Right atrium auricular region (tissue), 2 donors: ENCODE data around the gene FGF22. TPM values are rescaled to one million over a fixed set of nuclear protein-coding genes. Genes with fewer than 3 reads are reported as not detected.
A peak's percentile ranks its signal among the peaks of the same experiment; 100 is the strongest.
"Not testable (repeated sequence)": the region's sequence is repeated elsewhere in the genome, so short reads cannot be mapped to it uniquely, and the experiment has no call there.

Experiments
- DNase-seq: peaks from one replicate; pipeline ENCODE4 v3.0.0-alpha.2; 2019; ENCODE audit warnings: low spot score
- H3K27ac ChIP-seq, 2 donors: fragments of 200-600 bp; sonication (generic); 1 replicate in 1 of 2; 2 replicates in 1 of 2; pipeline ENCODE4 v1.5.1; 2016 to 2019
- H3K27me3 ChIP-seq, 2 donors: fragments of 200-600 bp; sonication (generic); one replicate each; pipeline versions ENCODE4 v1.5.1 to v1.6.0; 2017 to 2019
- H3K36me3 ChIP-seq: fragments of 200-600 bp; sonication (generic); one replicate; pipeline ENCODE4 v1.5.1; 2016
- H3K4me1 ChIP-seq, 2 donors: fragments of 200-600 bp; sonication (generic); one replicate each; pipeline versions ENCODE4 v1.5.1 to v1.6.0; 2017 to 2019
- H3K4me3 ChIP-seq, 2 donors: fragments of 200-600 bp; sonication (generic); 1 replicate in 1 of 2; 2 replicates in 1 of 2; pipeline ENCODE4 v1.5.1; 2017 to 2019; ENCODE audit warnings: mild to moderate bottlenecking in 1 of 2, moderate library complexity in 1 of 2
- H3K9me3 ChIP-seq, 2 donors: fragments of 200-600 bp; sonication (generic); one replicate each; pipeline ENCODE4 v1.5.1; 2019
- CTCF ChIP-seq, 2 donors: fragments of 200-600 bp; sonication (generic); IDR thresholded peaks; one replicate each; pipeline ENCODE4 v1.5.1; 2019; ENCODE audit warnings: antibody characterized with exemption in 2 of 2
- total RNA-seq, 2 donors: library from RNA; depleted of rRNA; stranded (reverse); fragments of >200 nt; gene quantifications; one replicate each; pipeline ENCODE4 v1.1.0, GENCODE V29; 2016

FGF22 gene
- total RNA-seq, 2 donors from 2014 or later = 0.35 to 0.37 TPM

GRCh38 chr19:662207-662961, 22.7 kb downstream of the FGF22 start:
- no peak for DNase-seq
- H3K27ac ChIP-seq = peak overlapping the region; percentile 90 to 92
- no peak for TF ChIP-seq CTCF (IDR thresholded peaks at IDR 0.05)

GRCh38 chr19:662962-663681, 23.4 kb downstream of the FGF22 start, which contains the start of gene RNF126:
Gene RNF126, minus strand, starts transcription at chr19:663214. Its CDS starts 93 bp downstream, at chr19:663121.
- Histone ChIP-seq H3K4me1 (peaks cover 0 to 62% of the 10 kb centered on the region in 2 donors), H3K4me3 (peak within 1 kb of the TSS; percentile 93 to 100), H3K36me3 (no peaks in the 10 kb centered on the region), H3K27me3 (no peaks in the 10 kb centered on the region), H3K9me3 (no peaks in the 10 kb centered on the region), H3K27ac (peak within 1 kb of the TSS; percentile 94 to 96)
- peak; percentile 94 for DNase-seq
- TF ChIP-seq CTCF (IDR thresholded peaks at IDR 0.05) = no peak

More at GRCh38 chr19:662207-662961, 22.7 kb downstream of the FGF22 start:
- Histone ChIP-seq H3K4me1 (peaks cover 0 to 70% of the 10 kb centered on the region in 2 donors), H3K27me3 (no peaks in the 10 kb centered on the region), H3K4me3 (peak overlapping the region; percentile 93 to 100), H3K36me3 (no peaks in the 10 kb centered on the region), H3K9me3 (no peaks in the 10 kb centered on the region)

GRCh38 chr19:663682-664117, 24.0 kb downstream of the FGF22 start:
- peak overlapping the region; percentile 93 to 100 for H3K4me3 ChIP-seq
- no peaks in the 10 kb centered on the region for H3K27me3 ChIP-seq
- H3K36me3 ChIP-seq = no peaks in the 10 kb centered on the region
- H3K4me1 ChIP-seq = peaks cover 0 to 57% of the 10 kb centered on the region in 2 donors
- no peak for TF ChIP-seq CTCF (IDR thresholded peaks at IDR 0.05)
- peak overlapping the region; percentile 94 to 96 for H3K27ac ChIP-seq
- no peaks in the 10 kb centered on the region for H3K9me3 ChIP-seq
- DNase-seq = no peak

DNA sequence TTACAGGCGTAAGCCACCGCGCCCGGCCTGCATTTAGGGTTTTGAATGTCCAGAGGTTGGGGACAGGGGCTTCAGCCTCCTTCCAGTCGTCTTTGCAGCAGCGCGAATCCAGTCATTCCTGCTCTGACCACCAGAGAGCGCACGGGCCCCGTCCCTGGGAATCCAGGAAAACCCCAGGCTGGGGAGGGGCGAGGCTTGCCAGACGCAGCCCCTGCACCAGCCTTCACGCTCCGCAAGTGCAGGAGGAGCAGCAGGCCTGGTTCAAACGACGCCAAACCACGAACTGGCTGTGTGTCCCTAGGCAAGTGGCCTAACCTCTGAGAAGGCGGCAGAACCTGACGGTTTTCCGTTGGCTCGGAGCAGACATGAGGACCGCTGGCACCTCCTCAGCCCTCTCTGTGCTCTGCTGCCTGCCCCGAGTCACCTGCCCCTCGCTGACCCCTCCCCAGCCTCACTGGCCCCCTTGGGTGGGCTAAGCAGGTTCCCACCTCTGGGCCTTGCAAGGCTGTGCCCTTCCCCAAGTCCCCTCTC, 25.3 kb downstream of the FGF22 start:
- H3K27ac ChIP-seq = no peak overlapping the region
- peak; percentile 85 for DNase-seq
- H3K9me3 ChIP-seq = no peaks in the 10 kb centered on the region
- H3K4me3 ChIP-seq = peak overlapping the region in 1 of 2 donors; percentile 30
- no peaks in the 10 kb centered on the region for H3K36me3 ChIP-seq
- peaks cover 0 to 44% of the 10 kb centered on the region in 2 donors for H3K4me1 ChIP-seq
- no peaks in the 10 kb centered on the region for H3K27me3 ChIP-seq
- TF ChIP-seq CTCF (IDR thresholded peaks at IDR 0.05) = peak; percentile 96

DNA sequence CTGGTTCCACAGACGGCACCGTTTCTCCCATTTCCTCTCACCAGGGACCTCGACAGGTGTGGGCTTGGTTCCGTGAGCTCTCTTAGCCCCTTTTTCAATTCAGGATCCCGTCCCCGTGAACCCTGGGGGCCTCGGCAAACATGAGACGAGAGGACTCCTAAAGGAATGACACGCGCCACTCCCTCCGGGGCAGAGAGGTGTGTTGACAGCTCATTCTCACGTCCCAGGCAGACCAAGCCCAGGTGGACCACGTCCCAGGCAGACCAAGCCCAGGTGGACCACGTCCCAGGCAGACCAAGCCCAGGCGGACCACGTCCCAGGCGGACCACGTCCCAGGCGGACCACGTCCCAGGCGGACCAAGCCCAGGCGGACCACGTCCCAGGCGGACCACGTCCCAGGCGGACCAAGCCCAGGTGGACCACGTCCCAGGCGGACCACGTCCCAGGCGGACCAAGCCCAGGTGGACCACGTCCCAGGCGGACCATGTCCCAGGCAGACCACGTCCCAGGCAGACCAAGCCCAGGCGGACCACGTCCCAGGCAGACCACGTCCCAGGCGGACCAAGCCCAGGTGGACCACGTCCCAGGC, 27.4 kb downstream of the FGF22 start:
- H3K36me3 ChIP-seq, H3K4me3 ChIP-seq, H3K27ac ChIP-seq, H3K9me3 ChIP-seq, DNase-seq, H3K27me3 ChIP-seq: not testable (repeated sequence)
- H3K4me1 ChIP-seq = peaks cover 0 to 23% of the 10 kb centered on the region in 2 donors

DNA sequence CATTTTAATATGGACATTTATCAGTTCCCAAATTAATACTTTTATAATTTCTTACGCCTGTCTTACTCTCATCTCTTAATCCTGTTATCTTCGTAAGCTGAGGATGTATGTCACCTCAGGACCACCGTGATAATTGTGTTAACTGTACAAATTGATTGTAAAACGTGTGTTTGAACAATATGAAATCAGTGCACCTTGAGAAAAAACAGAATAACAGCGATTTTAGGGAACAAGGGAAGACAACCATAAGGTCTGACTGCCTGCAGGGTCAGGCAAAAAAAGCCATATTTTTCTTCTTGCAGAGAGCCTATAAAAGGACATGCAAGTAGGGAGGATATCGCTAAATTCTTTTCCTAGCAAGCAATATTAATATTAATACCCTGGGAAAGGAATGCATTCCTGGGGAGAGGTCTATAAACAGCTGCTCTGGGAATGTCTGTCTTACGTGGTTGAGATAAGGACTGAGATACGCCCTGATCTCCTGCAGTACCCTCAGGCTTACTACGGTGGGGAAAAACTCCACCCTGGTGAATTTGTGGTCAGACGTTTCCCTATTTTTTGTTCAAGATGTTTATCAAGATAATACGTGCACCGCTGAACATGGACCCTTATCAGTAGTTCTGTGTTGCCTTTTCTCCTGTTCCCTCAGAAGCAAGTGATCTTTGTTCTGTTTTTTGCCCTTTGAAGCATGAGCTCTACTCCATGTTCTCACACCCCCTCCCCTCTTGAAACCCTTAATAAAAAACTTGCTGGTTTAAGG, 29.2 kb downstream of the FGF22 start:
- H3K36me3 ChIP-seq, H3K27me3 ChIP-seq, H3K9me3 ChIP-seq, H3K4me3 ChIP-seq, H3K27ac ChIP-seq, DNase-seq: not testable (repeated sequence)
- H3K4me1 ChIP-seq = peaks cover 0 to 23% of the 10 kb centered on the region in 2 donors
